ENCODE results near the gene OR2T35. TPM values are rescaled to one million over a fixed set of nuclear protein-coding genes. Genes with fewer than 3 reads are reported as not detected.

OR2T35 gene
- total RNA-seq = 2.4 and 4.9 TPM in 2 replicates

GRCh38 chr1:248645178-248645577 lies at the start of gene OR2T35:
OR2T35 (minus strand) TSS chr1:248645278; CDS start chr1:248639258, 6,020 bp downstream.

GRCh38 chr1:248655354-248655753 lies 10.3 kb upstream of the OR2T35 start, which contains the start of gene OR2T27:
OR2T27 (minus strand) TSS chr1:248655528; CDS start chr1:248650884, 4,644 bp downstream.

GRCh38 chr1:248634991-248635390 lies 10.1 kb downstream of the OR2T35 start, which contains the start of gene OR2T11:
OR2T11 (minus strand) TSS chr1:248635091; CDS start chr1:248627128, 7,963 bp downstream.

GRCh38 chr1:248597589-248597988 lies 47.5 kb downstream of the OR2T35 start, which contains the start of gene OR2T10:
OR2T10 (minus strand) TSS chr1:248597700; CDS start chr1:248593768, 3,932 bp downstream.

Small RNA genes within 50 kb of the gene (small RNA-seq; reads per million reads assigned to genes)
- not detected for gene RF00019

Other genes starting within 250 kb of the OR2T35 start
- not detected in 2 replicates for gene OR2T1, start 242.2 kb downstream of the OR2T35 start, total RNA-seq
- 9.0 and 16.1 TPM in 2 replicates for gene OR2T2, start 199.6 kb downstream of the OR2T35 start, total RNA-seq
- gene OR2T3, start 171.9 kb downstream of the OR2T35 start, total RNA-seq = 0.65 and 0.79 TPM in 2 replicates
- 1.4 and 2.7 TPM in 2 replicates for gene OR2T5, start 156.7 kb downstream of the OR2T35 start, total RNA-seq
- 4.3 and 13.2 TPM in 2 replicates for gene OR2G6, start 137.2 kb downstream of the OR2T35 start, total RNA-seq
- 9.4 and 19.7 TPM in 2 replicates for gene OR2T29, start 82.5 kb downstream of the OR2T35 start, total RNA-seq
- gene OR2T34, start 70.5 kb downstream of the OR2T35 start, total RNA-seq = 9.8 and 12.4 TPM in 2 replicates
- gene OR2T10, start 47.6 kb downstream of the OR2T35 start, total RNA-seq = 9.8 and 22.2 TPM in 2 replicates
- gene OR2T11, start 10.2 kb downstream of the OR2T35 start, total RNA-seq = 7.0 and 8.2 TPM in 2 replicates
- not detected in 2 replicates for gene OR2T27, start 10.2 kb upstream of the OR2T35 start, total RNA-seq
- gene OR14I1, start 57.5 kb upstream of the OR2T35 start, total RNA-seq = 0.76 TPM in 1 of 2 replicates, not detected in the other
- 0.22 TPM in 1 of 2 replicates, not detected in the other for gene LYPD8, start 110.5 kb upstream of the OR2T35 start, total RNA-seq
- gene SH3BP5L, start 180.6 kb upstream of the OR2T35 start, total RNA-seq = 34.5 and 63.4 TPM in 2 replicates
- gene ZNF672, start 192.9 kb upstream of the OR2T35 start, total RNA-seq = 41.2 and 48.3 TPM in 2 replicates
- 18.5 and 20.6 TPM in 2 replicates for gene ZNF692, start 213.8 kb upstream of the OR2T35 start, total RNA-seq